GM12878 (cell line): ENCODE data around the gene CA6. TPM values are rescaled to one million over a fixed set of nuclear protein-coding genes. Genes with fewer than 3 reads are reported as not detected.

Experiments
- ATF7 ChIP-seq: fragments of 450-650 bp; IDR thresholded peaks from 2 replicates; pipeline ENCODE4 v1.6.1; 2016; ENCODE audit warnings: low read depth, mild to moderate bottlenecking
- CBX5 ChIP-seq: sonication (generic); IDR thresholded peaks from 2 replicates; pipeline ENCODE4 v1.6.1; 2016; ENCODE audit warnings: low read depth, moderate library complexity, mild to moderate bottlenecking, inconsistent platforms
- FOXM1 ChIP-seq: IDR thresholded peaks from 2 replicates; pipeline ENCODE4 v1.6.1; 2012; ENCODE audit warnings: low read depth, mild to moderate bottlenecking, inconsistent platforms, low read length, moderate library complexity
- IRF4 ChIP-seq: IDR thresholded peaks from 2 replicates; pipeline ENCODE4 v1.6.1; 2011; ENCODE audit warnings: low read depth, low read length
- NBN ChIP-seq: fragments of 450-650 bp; IDR thresholded peaks from 2 replicates; pipeline ENCODE4 v1.6.1; 2016
- NFYA ChIP-seq: IDR thresholded peaks from 2 replicates; pipeline ENCODE4 v1.6.1; 2011; ENCODE audit warnings: low read depth, mild to moderate bottlenecking, low read length, improper control_type of control experiment, borderline replicate concordance
- NR2F1 ChIP-seq: fragments of 450-650 bp; conservative IDR thresholded peaks from 2 replicates; pipeline ENCODE4 v1.6.1; 2017; ENCODE audit warnings: mild to moderate bottlenecking
- NRF1 ChIP-seq: conservative IDR thresholded peaks from 2 replicates; pipeline ENCODE4 v1.6.1; 2011; ENCODE audit warnings: mild to moderate bottlenecking, low read depth, low read length, improper control_type of control experiment
- PML ChIP-seq: IDR thresholded peaks from 2 replicates; pipeline ENCODE4 v1.6.1; 2012; ENCODE audit warnings: low read length, inconsistent platforms
- SIX5 ChIP-seq: IDR thresholded peaks from 2 replicates; pipeline ENCODE4 v1.6.1; 2011; ENCODE audit warnings: mild to moderate bottlenecking, low read depth, low read length, moderate library complexity; ENCODE audit not compliant: severe bottlenecking
- ZBED1 ChIP-seq: IDR thresholded peaks from 2 replicates; pipeline ENCODE4 v1.6.1; 2016; ENCODE audit warnings: borderline replicate concordance
- ZNF217 ChIP-seq: fragments of 450-650 bp; IDR thresholded peaks from 2 replicates; pipeline ENCODE4 v1.6.1; 2017; ENCODE audit warnings: antibody characterized with exemption, mild to moderate bottlenecking
- polyA plus RNA-seq, 11 experiments: library from polyadenylated mRNA; depleted of rRNA in 4 of 11; unstranded in 6 of 11; stranded (reverse) in 5 of 11; fragments of >200 nt; fragmentation: Nextera tagmentation in 4 of 11; fragmentation: Illumina TruSeq in 1 of 11; extraction: Ambion mirVana in 4 of 11; extraction: Trizol in 1 of 11; gene quantifications; 1 replicate in 1 of 11; 2 replicates in 10 of 11; pipeline versions ENCODE4 v1.2.1 to v1.2.3, GENCODE V29; 2011 to 2016; ENCODE audit warnings: inconsistent platforms in 2 of 11, missing spikeins in 2 of 11, low read depth in 1 of 11
- total RNA-seq, 4 experiments: library from RNA; depleted of rRNA in 3 of 4; stranded (reverse); fragments of >200 nt in 3 of 4; fragmentation: Illumina TruSeq in 1 of 4; extraction: Trizol in 1 of 4; gene quantifications; 2 replicates each; pipeline versions ENCODE4 v1.2.1 to v1.2.3, GENCODE V29; 2013 to 2021
- TF ChIP-seq, protein P1 (sequence below): IDR thresholded peaks from 2 replicates; pipeline ENCODE4 v1.6.1; 2012; ENCODE audit warnings: mild to moderate bottlenecking, low read depth, low read length
- TF ChIP-seq, protein P2 (sequence below): fragments of 450-650 bp; IDR thresholded peaks from 2 replicates; pipeline ENCODE4 v1.6.1; 2017; ENCODE audit warnings: borderline replicate concordance
- TF ChIP-seq, protein P3 (sequence below): fragments of 450-650 bp; IDR thresholded peaks from 2 replicates; pipeline ENCODE4 v1.6.1; 2018; ENCODE audit warnings: borderline replicate concordance, mild to moderate bottlenecking; ENCODE audit not compliant: partially characterized antibody
- TF ChIP-seq, protein P4 (sequence below): IDR thresholded peaks from 2 replicates; pipeline ENCODE4 v1.6.1; 2012; ENCODE audit warnings: low read depth, low read length, improper control_type of control experiment
- TF ChIP-seq, protein P5 (sequence below): fragments of 450-650 bp; formaldehyde crosslinking; IDR thresholded peaks from 2 replicates; pipeline ENCODE4 v1.5.0; 2022; ENCODE audit warnings: mild to moderate bottlenecking, missing genetic modification characterization
- TF ChIP-seq, protein P6 (sequence below): fragments of 450-650 bp; IDR thresholded peaks from 2 replicates; pipeline ENCODE4 v1.6.1; 2016; ENCODE audit warnings: mild to moderate bottlenecking

CA6 gene
- total and polyA plus RNA-seq, 10 of the 15 experiments (the other 5 are each of a cell fraction or from before 2014, with no cell fraction given), result not detected

DNA sequence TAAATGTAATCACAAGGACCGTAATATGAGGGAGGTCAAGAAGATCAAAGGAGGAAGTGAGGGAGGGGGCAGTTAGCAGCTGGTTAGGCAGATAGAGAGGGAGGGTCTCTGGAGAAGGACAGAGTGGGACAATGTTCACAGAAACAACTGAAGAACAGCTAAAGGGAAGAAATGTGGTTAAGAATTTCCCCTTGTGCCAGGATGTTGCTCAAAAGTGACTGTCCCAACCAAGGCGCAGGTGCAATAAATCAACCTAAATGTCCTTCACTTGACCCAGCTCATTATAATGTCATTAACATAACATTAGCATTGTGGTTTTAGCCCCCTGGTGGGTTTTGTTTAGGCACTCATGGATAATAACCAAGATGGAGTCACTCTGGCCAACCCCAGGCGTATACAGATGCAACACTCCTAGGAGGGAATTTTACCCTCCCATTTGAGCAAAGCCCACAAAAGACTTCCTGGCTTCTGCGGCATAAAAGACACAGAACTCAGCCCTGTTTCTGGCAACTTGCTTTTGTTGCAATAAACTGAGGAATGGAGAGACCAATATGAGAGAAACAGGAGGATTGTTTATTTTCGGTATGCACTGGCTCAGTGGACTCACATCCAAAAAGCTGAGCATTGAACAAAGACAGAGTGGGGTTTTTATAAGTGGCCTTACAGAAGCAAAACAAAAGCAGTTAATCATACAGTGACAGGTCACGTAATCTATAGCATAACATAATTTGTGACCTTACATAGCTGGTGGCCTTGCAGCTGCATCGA, 7.3 kb upstream of the CA6 start (continued):
- TF ChIP-seq, protein P1, sequence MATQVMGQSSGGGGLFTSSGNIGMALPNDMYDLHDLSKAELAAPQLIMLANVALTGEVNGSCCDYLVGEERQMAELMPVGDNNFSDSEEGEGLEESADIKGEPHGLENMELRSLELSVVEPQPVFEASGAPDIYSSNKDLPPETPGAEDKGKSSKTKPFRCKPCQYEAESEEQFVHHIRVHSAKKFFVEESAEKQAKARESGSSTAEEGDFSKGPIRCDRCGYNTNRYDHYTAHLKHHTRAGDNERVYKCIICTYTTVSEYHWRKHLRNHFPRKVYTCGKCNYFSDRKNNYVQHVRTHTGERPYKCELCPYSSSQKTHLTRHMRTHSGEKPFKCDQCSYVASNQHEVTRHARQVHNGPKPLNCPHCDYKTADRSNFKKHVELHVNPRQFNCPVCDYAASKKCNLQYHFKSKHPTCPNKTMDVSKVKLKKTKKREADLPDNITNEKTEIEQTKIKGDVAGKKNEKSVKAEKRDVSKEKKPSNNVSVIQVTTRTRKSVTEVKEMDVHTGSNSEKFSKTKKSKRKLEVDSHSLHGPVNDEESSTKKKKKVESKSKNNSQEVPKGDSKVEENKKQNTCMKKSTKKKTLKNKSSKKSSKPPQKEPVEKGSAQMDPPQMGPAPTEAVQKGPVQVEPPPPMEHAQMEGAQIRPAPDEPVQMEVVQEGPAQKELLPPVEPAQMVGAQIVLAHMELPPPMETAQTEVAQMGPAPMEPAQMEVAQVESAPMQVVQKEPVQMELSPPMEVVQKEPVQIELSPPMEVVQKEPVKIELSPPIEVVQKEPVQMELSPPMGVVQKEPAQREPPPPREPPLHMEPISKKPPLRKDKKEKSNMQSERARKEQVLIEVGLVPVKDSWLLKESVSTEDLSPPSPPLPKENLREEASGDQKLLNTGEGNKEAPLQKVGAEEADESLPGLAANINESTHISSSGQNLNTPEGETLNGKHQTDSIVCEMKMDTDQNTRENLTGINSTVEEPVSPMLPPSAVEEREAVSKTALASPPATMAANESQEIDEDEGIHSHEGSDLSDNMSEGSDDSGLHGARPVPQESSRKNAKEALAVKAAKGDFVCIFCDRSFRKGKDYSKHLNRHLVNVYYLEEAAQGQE, result no peak
- TF ChIP-seq FOXM1 (no peak), CBX5 (no peak), SIX5 (no peak), PML (no peak), ATF7 (peak; percentile 32; the same call in 1 of the 2 replicates), NBN (no peak), IRF4 (no peak), NFYA (no peak), ZBED1 (no peak), NR2F1 (no peak), ZNF217 (no peak), NRF1 (no peak)
- TF ChIP-seq, protein P2, sequence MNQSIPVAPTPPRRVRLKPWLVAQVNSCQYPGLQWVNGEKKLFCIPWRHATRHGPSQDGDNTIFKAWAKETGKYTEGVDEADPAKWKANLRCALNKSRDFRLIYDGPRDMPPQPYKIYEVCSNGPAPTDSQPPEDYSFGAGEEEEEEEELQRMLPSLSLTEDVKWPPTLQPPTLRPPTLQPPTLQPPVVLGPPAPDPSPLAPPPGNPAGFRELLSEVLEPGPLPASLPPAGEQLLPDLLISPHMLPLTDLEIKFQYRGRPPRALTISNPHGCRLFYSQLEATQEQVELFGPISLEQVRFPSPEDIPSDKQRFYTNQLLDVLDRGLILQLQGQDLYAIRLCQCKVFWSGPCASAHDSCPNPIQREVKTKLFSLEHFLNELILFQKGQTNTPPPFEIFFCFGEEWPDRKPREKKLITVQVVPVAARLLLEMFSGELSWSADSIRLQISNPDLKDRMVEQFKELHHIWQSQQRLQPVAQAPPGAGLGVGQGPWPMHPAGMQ, result no peak
- TF ChIP-seq, protein P3, sequence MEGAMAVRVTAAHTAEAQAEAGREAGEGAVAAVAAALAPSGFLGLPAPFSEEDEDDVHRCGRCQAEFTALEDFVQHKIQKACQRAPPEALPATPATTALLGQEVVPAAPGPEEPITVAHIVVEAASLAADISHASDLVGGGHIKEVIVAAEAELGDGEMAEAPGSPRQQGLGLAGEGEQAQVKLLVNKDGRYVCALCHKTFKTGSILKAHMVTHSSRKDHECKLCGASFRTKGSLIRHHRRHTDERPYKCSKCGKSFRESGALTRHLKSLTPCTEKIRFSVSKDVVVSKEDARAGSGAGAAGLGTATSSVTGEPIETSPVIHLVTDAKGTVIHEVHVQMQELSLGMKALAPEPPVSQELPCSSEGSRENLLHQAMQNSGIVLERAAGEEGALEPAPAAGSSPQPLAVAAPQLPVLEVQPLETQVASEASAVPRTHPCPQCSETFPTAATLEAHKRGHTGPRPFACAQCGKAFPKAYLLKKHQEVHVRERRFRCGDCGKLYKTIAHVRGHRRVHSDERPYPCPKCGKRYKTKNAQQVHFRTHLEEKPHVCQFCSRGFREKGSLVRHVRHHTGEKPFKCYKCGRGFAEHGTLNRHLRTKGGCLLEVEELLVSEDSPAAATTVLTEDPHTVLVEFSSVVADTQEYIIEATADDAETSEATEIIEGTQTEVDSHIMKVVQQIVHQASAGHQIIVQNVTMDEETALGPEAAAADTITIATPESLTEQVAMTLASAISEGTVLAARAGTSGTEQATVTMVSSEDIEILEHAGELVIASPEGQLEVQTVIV, result no peak
- TF ChIP-seq, protein P4, sequence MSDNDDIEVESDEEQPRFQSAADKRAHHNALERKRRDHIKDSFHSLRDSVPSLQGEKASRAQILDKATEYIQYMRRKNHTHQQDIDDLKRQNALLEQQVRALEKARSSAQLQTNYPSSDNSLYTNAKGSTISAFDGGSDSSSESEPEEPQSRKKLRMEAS, result no peak
- TF ChIP-seq, protein P5, sequence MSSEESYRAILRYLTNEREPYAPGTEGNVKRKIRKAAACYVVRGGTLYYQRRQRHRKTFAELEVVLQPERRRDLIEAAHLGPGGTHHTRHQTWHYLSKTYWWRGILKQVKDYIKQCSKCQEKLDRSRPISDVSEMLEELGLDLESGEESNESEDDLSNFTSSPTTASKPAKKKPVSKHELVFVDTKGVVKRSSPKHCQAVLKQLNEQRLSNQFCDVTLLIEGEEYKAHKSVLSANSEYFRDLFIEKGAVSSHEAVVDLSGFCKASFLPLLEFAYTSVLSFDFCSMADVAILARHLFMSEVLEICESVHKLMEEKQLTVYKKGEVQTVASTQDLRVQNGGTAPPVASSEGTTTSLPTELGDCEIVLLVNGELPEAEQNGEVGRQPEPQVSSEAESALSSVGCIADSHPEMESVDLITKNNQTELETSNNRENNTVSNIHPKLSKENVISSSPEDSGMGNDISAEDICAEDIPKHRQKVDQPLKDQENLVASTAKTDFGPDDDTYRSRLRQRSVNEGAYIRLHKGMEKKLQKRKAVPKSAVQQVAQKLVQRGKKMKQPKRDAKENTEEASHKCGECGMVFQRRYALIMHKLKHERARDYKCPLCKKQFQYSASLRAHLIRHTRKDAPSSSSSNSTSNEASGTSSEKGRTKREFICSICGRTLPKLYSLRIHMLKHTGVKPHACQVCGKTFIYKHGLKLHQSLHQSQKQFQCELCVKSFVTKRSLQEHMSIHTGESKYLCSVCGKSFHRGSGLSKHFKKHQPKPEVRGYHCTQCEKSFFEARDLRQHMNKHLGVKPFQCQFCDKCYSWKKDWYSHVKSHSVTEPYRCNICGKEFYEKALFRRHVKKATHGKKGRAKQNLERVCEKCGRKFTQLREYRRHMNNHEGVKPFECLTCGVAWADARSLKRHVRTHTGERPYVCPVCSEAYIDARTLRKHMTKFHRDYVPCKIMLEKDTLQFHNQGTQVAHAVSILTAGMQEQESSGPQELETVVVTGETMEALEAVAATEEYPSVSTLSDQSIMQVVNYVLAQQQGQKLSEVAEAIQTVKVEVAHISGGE (CRISPR knock-in tag), result no peak
- TF ChIP-seq, protein P6, sequence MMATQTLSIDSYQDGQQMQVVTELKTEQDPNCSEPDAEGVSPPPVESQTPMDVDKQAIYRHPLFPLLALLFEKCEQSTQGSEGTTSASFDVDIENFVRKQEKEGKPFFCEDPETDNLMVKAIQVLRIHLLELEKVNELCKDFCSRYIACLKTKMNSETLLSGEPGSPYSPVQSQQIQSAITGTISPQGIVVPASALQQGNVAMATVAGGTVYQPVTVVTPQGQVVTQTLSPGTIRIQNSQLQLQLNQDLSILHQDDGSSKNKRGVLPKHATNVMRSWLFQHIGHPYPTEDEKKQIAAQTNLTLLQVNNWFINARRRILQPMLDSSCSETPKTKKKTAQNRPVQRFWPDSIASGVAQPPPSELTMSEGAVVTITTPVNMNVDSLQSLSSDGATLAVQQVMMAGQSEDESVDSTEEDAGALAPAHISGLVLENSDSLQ, result peak; percentile 84
